GM10248 (cell line): ENCODE data around the gene PDHB.

Experiments
- CTCF ChIA-PET: fragments of 300-600 bp; sonication (Branson Sonifier 250); formaldehyde crosslinking; extraction: SDS; loops from one replicate; lab custom pipeline; 2021; ENCODE audit warnings: antibody characterized with exemption; lab: Yijun Ruan, JAX
- POLR2A ChIA-PET: fragments of 350-650 bp; sonication (Branson Sonifier 250); formaldehyde crosslinking; extraction: SDS; loops from one replicate; lab custom pipeline; 2020; ENCODE audit warnings: antibody characterized with exemption; lab: Yijun Ruan, JAX
- DNase-seq: peaks from one replicate; pipeline ENCODE4 v3.0.0; 2012; ENCODE audit errors: extremely low spot score
- CTCF ChIP-seq: IDR thresholded peaks from 2 replicates; pipeline ENCODE4 v1.5.1; 2012; ENCODE audit warnings: mild to moderate bottlenecking, low read depth; ENCODE audit errors: extremely low read depth, missing control alignments, control extremely low read depth

PDHB gene

GRCh38 chr3:58379351-58380073 is 54.1 kb downstream of the PDHB start:
- ChIA-PET POLR2A (no interaction called here), CTCF (interaction anchor here (1.6 kb wide), 1 partner anchor 9 kb away, joined by 5 read pairs; no protein-coding TSS in a partner anchor)
- TF ChIP-seq CTCF = no peak
- DNase-seq = no peak

- DNase-seq = no peak
- POLR2A ChIA-PET = no interaction called here
- TF ChIP-seq CTCF = no peak
- CTCF ChIA-PET = interaction anchor here (1.1 to 1.5 kb wide), 3 partner anchors 10 to 28 kb away, joined by 3 to 4 read pairs (median 3); no protein-coding TSS in a partner anchor
Measured at GRCh38 chr3:58377750-58378149, 55.9 kb downstream of the PDHB start.
